A549 (cell line): ENCODE results near the gene C4orf36. TPM values are rescaled to one million over a fixed set of nuclear protein-coding genes. Genes with fewer than 3 reads are reported as not detected.

Source experiments
- ATAC-seq, 2 experiments: fragments of 200-7000 bp in 1 of 2; fragments of >200 bp in 1 of 2; cut with Nextera tagmentation in 1 of 2; cut with Tn5 transposase in 1 of 2; 3 replicates each; pipeline versions ENCODE4 v1.8.0 to v1.9.1; 2018 to 2020; ENCODE audit warnings: mild to moderate bottlenecking in 1 of 2, moderate library complexity in 1 of 2
- CTCF ChIA-PET: fragments of 300-600 bp; sonication (Branson Sonifier 250); formaldehyde crosslinking; extraction: SDS; loops from one replicate; lab custom pipeline; 2021; ENCODE audit warnings: antibody characterized with exemption, inconsistent platforms; lab: Yijun Ruan, JAX
- POLR2A ChIA-PET: fragments of 350-600 bp; formaldehyde crosslinking; extraction: SDS; loops from one replicate; lab custom pipeline; 2021; ENCODE audit warnings: antibody characterized with exemption, inconsistent platforms; lab: Yijun Ruan, JAX
- DNase-seq, 2 experiments: peaks; one replicate each; pipeline versions ENCODE4 v3.0.0 to v3.0.0-alpha.2; 2011 to 2016; ENCODE audit warnings: low read depth in 1 of 2, low spot score in 1 of 2
- FAIRE-seq: peaks from 2 replicates; lab custom pipeline; 2011; peaks lifted over from hg19 to GRCh38; lab: Jason Lieb, UNC
- H3K27ac ChIP-seq, 2 experiments: fragments of >200 bp; sonication (Bioruptor Twin); formaldehyde crosslinking; 3 replicates each; pipeline ENCODE4 v1.5.1; 2016 to 2017
- H3K4me1 ChIP-seq: fragments of >200 bp; sonication (Bioruptor Twin); formaldehyde crosslinking; 3 replicates; pipeline ENCODE4 v1.6.1; 2016
- H3K4me2 ChIP-seq: fragments of >200 bp; sonication (Bioruptor Twin); formaldehyde crosslinking; 3 replicates; pipeline ENCODE4 v1.6.1; 2016
- H3K4me3 ChIP-seq: fragments of >200 bp; sonication (Bioruptor Twin); formaldehyde crosslinking; 3 replicates; pipeline ENCODE4 v1.5.1; 2016
- H3K9me3 ChIP-seq: fragments of >200 bp; sonication (Bioruptor Twin); formaldehyde crosslinking; 3 replicates; pipeline ENCODE4 v1.6.1; 2016
- CBX2 ChIP-seq: fragments of 200-600 bp; sonication (generic); IDR thresholded peaks from 2 replicates; pipeline ENCODE4 v1.6.1; 2016; ENCODE audit warnings: low read depth, mild to moderate bottlenecking, borderline replicate concordance
- CBX8 ChIP-seq: fragments of 200-600 bp; sonication (generic); IDR thresholded peaks from 2 replicates; pipeline ENCODE4 v1.6.1; 2016
- CEBPB ChIP-seq, 2 experiments: fragments of >200 bp in 1 of 2; sonication (Bioruptor Twin) in 1 of 2; formaldehyde crosslinking in 1 of 2; IDR thresholded peaks; 2 replicates each; pipeline ENCODE4 v1.6.1; 2012 to 2016
- ESRRA ChIP-seq: fragments of 150-350 bp; IDR thresholded peaks from 2 replicates; pipeline ENCODE4 v1.6.1; 2014; ENCODE audit warnings: mild to moderate bottlenecking, low read length, borderline replicate concordance
- HEYL ChIP-seq: fragments of 250-450 bp; sonication (Bioruptor Pico); IDR thresholded peaks from 2 replicates; pipeline ENCODE4 v1.8.0; 2021; ENCODE audit warnings: mild to moderate bottlenecking, moderate library complexity
- JUN ChIP-seq, 2 experiments: fragments of >200 bp; sonication (Bioruptor Twin); formaldehyde crosslinking; IDR thresholded peaks; 2 replicates in 1 of 2; 3 replicates in 1 of 2; pipeline ENCODE4 v1.6.1; 2016 to 2017
- KDM5A ChIP-seq: fragments of 200-600 bp; sonication (generic); IDR thresholded peaks from 2 replicates; pipeline ENCODE4 v1.6.1; 2016; ENCODE audit warnings: antibody characterized with exemption, mild to moderate bottlenecking
- MAX ChIP-seq: IDR thresholded peaks from 2 replicates; pipeline ENCODE4 v1.6.1; 2012
- MYC ChIP-seq: IDR thresholded peaks from 2 replicates; pipeline ENCODE4 v1.6.1; 2012; ENCODE audit warnings: mild to moderate bottlenecking, inconsistent platforms, low read length, improper control_type of control experiment, borderline replicate concordance
- NFE2L2 ChIP-seq: fragments of 150-350 bp; conservative IDR thresholded peaks from 2 replicates; pipeline ENCODE4 v1.6.1; 2014; ENCODE audit warnings: low read length
- NR3C1 ChIP-seq: fragments of >200 bp; sonication (Bioruptor Twin); formaldehyde crosslinking; IDR thresholded peaks from 3 replicates; pipeline ENCODE4 v1.6.1; 2017
- PHF8 ChIP-seq: fragments of 200-600 bp; sonication (generic); IDR thresholded peaks from 2 replicates; pipeline ENCODE4 v1.6.1; 2016; ENCODE audit warnings: low read depth, mild to moderate bottlenecking, antibody characterized with exemption, moderate library complexity, borderline replicate concordance
- POLR2A ChIP-seq: IDR thresholded peaks from 2 replicates; pipeline ENCODE4 v1.6.1; 2012; ENCODE audit warnings: mild to moderate bottlenecking, low read length
- POLR2AphosphoS2 ChIP-seq: conservative IDR thresholded peaks from 2 replicates; pipeline ENCODE4 v1.6.1; 2012; ENCODE audit warnings: low read length, improper control_type of control experiment, inconsistent platforms
- RAD21 ChIP-seq, 2 experiments: fragments of >200 bp in 1 of 2; sonication (Bioruptor Twin) in 1 of 2; formaldehyde crosslinking in 1 of 2; IDR thresholded peaks in 1 of 2; conservative IDR thresholded peaks in 1 of 2; 2 replicates in 1 of 2; 3 replicates in 1 of 2; pipeline ENCODE4 v1.6.1; 2012 to 2018; ENCODE audit warnings: inconsistent platforms in 1 of 2
- RFX5 ChIP-seq: fragments of 450-650 bp; IDR thresholded peaks from 2 replicates; pipeline ENCODE4 v1.7.1; 2014; ENCODE audit warnings: antibody characterized with exemption, mild to moderate bottlenecking, moderate library complexity
- RNF2 ChIP-seq: fragments of 200-600 bp; sonication (generic); IDR thresholded peaks from 2 replicates; pipeline ENCODE4 v1.6.1; 2016; ENCODE audit warnings: low read depth, mild to moderate bottlenecking, antibody characterized with exemption, moderate library complexity, borderline replicate concordance
- SMC3 ChIP-seq: fragments of >200 bp; sonication (Bioruptor Twin); formaldehyde crosslinking; IDR thresholded peaks from 3 replicates; pipeline ENCODE4 v1.6.1; 2018; ENCODE audit warnings: inconsistent platforms
- TFCP2L1 ChIP-seq: fragments of 250-450 bp; sonication (Bioruptor Pico); IDR thresholded peaks from 2 replicates; pipeline ENCODE4 v1.5.0; 2021; ENCODE audit warnings: mild to moderate bottlenecking
- TP53 ChIP-seq: fragments of 250-450 bp; sonication (Bioruptor Pico); IDR thresholded peaks from 2 replicates; pipeline ENCODE4 v1.5.0; 2021; ENCODE audit warnings: mild to moderate bottlenecking, moderate library complexity
- USF2 ChIP-seq: fragments of 450-650 bp; IDR thresholded peaks from 2 replicates; pipeline ENCODE4 v1.6.1; 2014; ENCODE audit warnings: antibody characterized with exemption
- ZNF302 ChIP-seq: fragments of 250-450 bp; sonication (Bioruptor Pico); IDR thresholded peaks from 2 replicates; pipeline ENCODE4 v1.9.0; 2021; ENCODE audit warnings: inconsistent platforms, mild to moderate bottlenecking, moderate library complexity
- ZSCAN20 ChIP-seq: fragments of 250-450 bp; sonication (Bioruptor Pico); IDR thresholded peaks from 2 replicates; pipeline ENCODE4 v1.8.0; 2022; ENCODE audit warnings: mild to moderate bottlenecking, moderate library complexity
- WGBS: methylation state at CpG from one replicate; pipeline ENCODE4 v1.1.6; 2017; ENCODE audit errors: missing lambda C conversion rate; 5-methylcytosine and 5-hydroxymethylcytosine counted together
- polyA minus RNA-seq: library from RNA; depleted of rRNA, polyadenylated mRNA; stranded (reverse); fragments of >200 nt; gene quantifications from 2 replicates; pipeline ENCODE4 v1.2.3, GENCODE V29; 2011; rRNA and poly(A)+ RNA removed
- polyA plus RNA-seq, 4 experiments: library from polyadenylated mRNA; depleted of rRNA in 3 of 4; stranded (reverse); fragments of >200 nt; fragmentation: RNase III in 1 of 4; extraction: RNeasy Plus Mini Kit Qiagen cat#74134 plus additional on column Dnase treatment in 1 of 4; gene quantifications; 2 replicates in 3 of 4; 3 replicates in 1 of 4; pipeline ENCODE4 v1.2.3, GENCODE V29; 2011 to 2017
- TF ChIP-seq, protein P1 (sequence below): fragments of 250-450 bp; sonication (Bioruptor Pico); IDR thresholded peaks from 2 replicates; pipeline ENCODE4 v1.5.0; 2021; ENCODE audit warnings: mild to moderate bottlenecking, moderate library complexity, borderline replicate concordance
- TF ChIP-seq, protein P2 (sequence below): IDR thresholded peaks from 2 replicates; pipeline ENCODE4 v1.6.1; 2012; ENCODE audit warnings: low read depth, borderline replicate concordance
- TF ChIP-seq, protein P3 (sequence below): fragments of 150-350 bp; IDR thresholded peaks from 2 replicates; pipeline ENCODE4 v1.6.1; 2014; ENCODE audit warnings: low read depth, mild to moderate bottlenecking, low read length
- TF ChIP-seq, protein P4 (sequence below): fragments of >200 bp; sonication (Bioruptor Twin); formaldehyde crosslinking; IDR thresholded peaks from 2 replicates; pipeline ENCODE4 v1.6.1; 2016

Gene C4orf36, protein sequence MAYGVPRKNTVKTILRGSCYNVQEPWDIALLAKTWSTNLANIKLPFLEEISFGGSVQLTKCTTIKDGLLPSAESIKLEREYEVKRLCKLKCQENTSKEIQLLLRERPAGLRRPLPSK
- polyA plus RNA-seq (2011; rRNA removed) = 1.5 and 1.9 TPM in 2 replicates
- polyA plus RNA-seq (2012; cell fraction: cytosol; rRNA removed) = 0.98 and 1.4 TPM in 2 replicates
- 0.29 and 0.39 TPM in 2 replicates for polyA plus RNA-seq (2012; cell fraction: nucleus; rRNA removed)
- polyA plus RNA-seq (2017; fragmentation: RNase III; extraction: RNeasy Plus Mini Kit Qiagen cat#74134 plus additional on column Dnase treatment) = 1.5 to 2.9 TPM (median 2.5 TPM) in 3 replicates
- polyA minus RNA-seq = 0.74 TPM in 1 of 2 replicates, not detected in the other

GRCh38 chr4:86891762-86892635, at the start of gene C4orf36:
Gene C4orf36, minus strand, starts transcription at chr4:86892422. Its CDS starts 902 bp downstream, at chr4:86891520.
- POLR2A ChIA-PET = interaction anchor here (0.6 to 1.0 kb wide), 4 partner anchors 296 to 393 kb away, joined by 3 to 6 read pairs (median 3); partner anchors contain the start of gene PTPN13
- Histone ChIP-seq H3K4me3 (peak within 1 kb of the TSS; percentile 74), H3K4me1 (peaks cover 5% of the 10 kb centered on the region; the same call in 2 of the 3 replicates), H3K4me2 (peak within 1 kb of the TSS; percentile 84), H3K9me3 (no peaks in the 10 kb centered on the region), H3K27ac (peak within 1 kb of the TSS; percentile 93 to 94)
- FAIRE-seq (no peak), ATAC-seq (peak; percentile 91), DNase-seq (peak; percentile 38 to 76)
- CTCF ChIA-PET = interaction anchor here (3.6 kb wide), 1 partner anchor 395 kb away, joined by 51 read pairs; no protein-coding TSS in a partner anchor
- TF ChIP-seq RFX5 = no peak
- TF ChIP-seq MYC = peak; percentile 36; the same call in 1 of the 2 replicates
- TF ChIP-seq POLR2A = peak; percentile 30
- TF ChIP-seq, protein P1, sequence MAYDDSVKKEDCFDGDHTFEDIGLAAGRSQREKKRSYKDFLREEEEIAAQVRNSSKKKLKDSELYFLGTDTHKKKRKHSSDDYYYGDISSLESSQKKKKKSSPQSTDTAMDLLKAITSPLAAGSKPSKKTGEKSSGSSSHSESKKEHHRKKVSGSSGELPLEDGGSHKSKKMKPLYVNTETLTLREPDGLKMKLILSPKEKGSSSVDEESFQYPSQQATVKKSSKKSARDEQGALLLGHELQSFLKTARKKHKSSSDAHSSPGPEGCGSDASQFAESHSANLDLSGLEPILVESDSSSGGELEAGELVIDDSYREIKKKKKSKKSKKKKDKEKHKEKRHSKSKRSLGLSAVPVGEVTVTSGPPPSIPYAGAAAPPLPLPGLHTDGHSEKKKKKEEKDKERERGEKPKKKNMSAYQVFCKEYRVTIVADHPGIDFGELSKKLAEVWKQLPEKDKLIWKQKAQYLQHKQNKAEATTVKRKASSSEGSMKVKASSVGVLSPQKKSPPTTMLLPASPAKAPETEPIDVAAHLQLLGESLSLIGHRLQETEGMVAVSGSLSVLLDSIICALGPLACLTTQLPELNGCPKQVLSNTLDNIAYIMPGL = peak; percentile 84; the same call in 1 of the 2 replicates
- 0 out of 5 replicates have a peak, but pooled peaks have one; percentile 6 to 14 for TF ChIP-seq RAD21 (conservative IDR thresholded peaks at IDR 0.05 in 1 of 2, IDR thresholded peaks at IDR 0.05 in 1 of 2)
- TF ChIP-seq, protein P2, sequence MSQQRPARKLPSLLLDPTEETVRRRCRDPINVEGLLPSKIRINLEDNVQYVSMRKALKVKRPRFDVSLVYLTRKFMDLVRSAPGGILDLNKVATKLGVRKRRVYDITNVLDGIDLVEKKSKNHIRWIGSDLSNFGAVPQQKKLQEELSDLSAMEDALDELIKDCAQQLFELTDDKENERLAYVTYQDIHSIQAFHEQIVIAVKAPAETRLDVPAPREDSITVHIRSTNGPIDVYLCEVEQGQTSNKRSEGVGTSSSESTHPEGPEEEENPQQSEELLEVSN = peak; percentile 82
- TF ChIP-seq SMC3 = peak; percentile 15; the same call in 1 of the 3 replicates
- TF ChIP-seq CBX8 = no peak
- TF ChIP-seq HEYL (CRISPR knock-in tag) = no peak
- peak; percentile 72 for TF ChIP-seq PHF8
- peak; percentile 85 for TF ChIP-seq MAX
- no peak for TF ChIP-seq KDM5A
- peak in 1 of 2 experiments; percentile 58; a peak in 3 of 5 replicates for TF ChIP-seq JUN (IDR thresholded peaks at IDR 0.05)
- WGBS = 1% methylated on average over 7 of the region's 84 CpGs

- no peak for DNase-seq
- CTCF ChIA-PET = interaction anchor here (1.4 kb wide), 2 partner anchors 152 to 209 kb away, joined by 3 to 6 read pairs; no protein-coding TSS in a partner anchor
- H3K4me3 ChIP-seq = no peak overlapping the region
- POLR2A ChIA-PET = no interaction called here
- TF ChIP-seq NR3C1 (no peak), ZSCAN20 (CRISPR knock-in tag) (no peak), TFCP2L1 (CRISPR knock-in tag) (no peak), ESRRA (no peak), POLR2AphosphoS2 (no peak), RNF2 (no peak), NFE2L2 (no peak), CEBPB (IDR thresholded peaks at IDR 0.05) (no peak), CBX2 (no peak), RFX5 (no peak), USF2 (no peak), TP53 (CRISPR knock-in tag) (no peak), ZNF302 (CRISPR knock-in tag) (no peak)
- TF ChIP-seq, protein P3, sequence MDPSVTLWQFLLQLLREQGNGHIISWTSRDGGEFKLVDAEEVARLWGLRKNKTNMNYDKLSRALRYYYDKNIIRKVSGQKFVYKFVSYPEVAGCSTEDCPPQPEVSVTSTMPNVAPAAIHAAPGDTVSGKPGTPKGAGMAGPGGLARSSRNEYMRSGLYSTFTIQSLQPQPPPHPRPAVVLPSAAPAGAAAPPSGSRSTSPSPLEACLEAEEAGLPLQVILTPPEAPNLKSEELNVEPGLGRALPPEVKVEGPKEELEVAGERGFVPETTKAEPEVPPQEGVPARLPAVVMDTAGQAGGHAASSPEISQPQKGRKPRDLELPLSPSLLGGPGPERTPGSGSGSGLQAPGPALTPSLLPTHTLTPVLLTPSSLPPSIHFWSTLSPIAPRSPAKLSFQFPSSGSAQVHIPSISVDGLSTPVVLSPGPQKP = no peak
- TF ChIP-seq, protein P4, sequence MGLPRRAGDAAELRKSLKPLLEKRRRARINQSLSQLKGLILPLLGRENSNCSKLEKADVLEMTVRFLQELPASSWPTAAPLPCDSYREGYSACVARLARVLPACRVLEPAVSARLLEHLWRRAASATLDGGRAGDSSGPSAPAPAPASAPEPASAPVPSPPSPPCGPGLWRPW = no peak
- no peak overlapping the region for H3K4me2 ChIP-seq
- no peak for ATAC-seq
- H3K9me3 ChIP-seq = no peaks in the 10 kb centered on the region
- FAIRE-seq = no peak
- no peak overlapping the region for H3K27ac ChIP-seq
- 87% methylated on average over 15 of the region's 15 CpGs for WGBS
- H3K4me1 ChIP-seq = peaks cover 56% of the 10 kb centered on the region
Measured at GRCh38 chr4:86940920-86941460, 48.8 kb upstream of the C4orf36 start.
